IPS-18a (cell line): Measurements from ENCODE around the gene ISOC2.

ENCODE experiments used
- H3K27ac ChIP-seq: one replicate; pipeline ENCODE4 v1.5.1; 2013; ENCODE audit warnings: low read length
- H3K27me3 ChIP-seq: one replicate; pipeline ENCODE4 v1.6.1; 2013; ENCODE audit warnings: mild to moderate bottlenecking, low read length; ENCODE audit not compliant: control insufficient read depth, insufficient read depth
- H3K36me3 ChIP-seq: one replicate; pipeline ENCODE4 v1.6.1; 2013; ENCODE audit warnings: low read depth, low read length; ENCODE audit not compliant: control insufficient read depth
- H3K4me1 ChIP-seq: one replicate; pipeline ENCODE4 v1.6.1; 2013; ENCODE audit warnings: low read depth, low read length; ENCODE audit not compliant: control insufficient read depth
- H3K4me3 ChIP-seq: one replicate; pipeline ENCODE4 v1.5.1; 2013; ENCODE audit warnings: low read length
- H3K9ac ChIP-seq: one replicate; pipeline ENCODE4 v1.6.1; 2013; ENCODE audit warnings: mild to moderate bottlenecking, low read length, moderate library complexity
- H3K9me3 ChIP-seq: one replicate; pipeline ENCODE4 v1.6.1; 2013; ENCODE audit warnings: low read depth, low read length; ENCODE audit not compliant: control insufficient read depth

The ISOC2 gene

DNA sequence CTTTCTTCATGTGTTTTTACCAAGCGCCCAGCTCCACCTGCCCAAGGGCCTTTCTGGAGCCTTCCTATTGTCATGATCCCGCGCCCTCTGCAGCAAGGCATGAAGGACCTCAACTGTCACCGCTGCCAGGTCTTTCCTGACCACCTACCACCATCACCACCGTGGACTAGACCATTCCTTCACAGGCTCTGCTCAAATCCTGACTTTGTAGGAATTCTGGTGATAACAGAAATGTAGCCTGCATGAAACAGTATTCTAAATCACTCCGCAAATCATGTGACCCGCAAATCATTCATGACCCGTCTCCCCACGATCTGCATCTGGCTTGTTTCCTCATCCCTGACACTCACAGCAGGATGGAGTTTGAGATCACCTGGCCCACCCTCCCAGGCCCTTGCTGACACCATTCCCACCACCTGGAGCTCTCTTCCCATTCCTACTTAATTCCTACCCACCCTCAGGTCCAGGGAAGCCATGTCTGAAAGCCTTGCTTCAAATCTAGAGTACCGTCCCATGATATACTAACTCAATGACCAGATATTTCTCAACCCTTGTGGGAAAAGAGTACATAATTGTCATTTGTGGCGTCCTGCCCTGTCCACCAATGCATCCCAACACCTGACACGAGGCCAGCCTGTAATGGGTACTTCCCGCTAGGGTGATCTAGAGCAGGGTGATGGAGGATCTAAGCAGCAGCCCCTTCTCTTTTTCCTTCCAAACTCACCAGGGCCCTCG is 55.2 kb downstream of the ISOC2 start:
- H3K36me3 ChIP-seq: peaks cover 51% of the 10 kb centered on the region
- H3K4me3 ChIP-seq: peak overlapping the region; percentile 82
- no peaks in the 10 kb centered on the region for H3K27me3 ChIP-seq
- H3K9me3 ChIP-seq: no peaks in the 10 kb centered on the region
- no peak overlapping the region for H3K27ac ChIP-seq
- peaks cover 19% of the 10 kb centered on the region for H3K4me1 ChIP-seq
- H3K9ac ChIP-seq: no peak overlapping the region

DNA sequence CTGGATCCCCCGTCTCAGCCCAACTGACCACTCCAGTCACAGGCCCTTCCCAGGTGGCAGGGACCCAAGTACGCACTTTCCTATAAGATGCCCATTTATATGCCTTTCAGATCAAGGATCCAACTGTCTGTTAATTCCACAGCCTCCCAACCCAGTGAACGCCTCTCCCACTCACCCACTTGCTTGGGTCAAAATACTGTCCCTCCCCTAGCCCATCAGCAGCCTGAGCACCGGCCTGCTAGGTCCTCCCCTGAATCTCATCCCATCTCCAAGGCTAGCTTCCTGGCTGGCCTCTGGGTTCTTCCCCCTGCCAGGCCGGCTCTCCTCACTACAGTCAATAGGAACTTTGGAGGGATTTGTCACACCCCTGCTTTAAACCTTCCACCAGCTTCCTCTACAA is 55.8 kb downstream of the ISOC2 start:
- Histone ChIP-seq H3K9me3 (no peaks in the 10 kb centered on the region), H3K27ac (no peak overlapping the region), H3K4me1 (peaks cover 19% of the 10 kb centered on the region), H3K4me3 (peak overlapping the region; percentile 82), H3K9ac (no peak overlapping the region), H3K27me3 (no peaks in the 10 kb centered on the region), H3K36me3 (peaks cover 57% of the 10 kb centered on the region)
